ENCODE measurements around the gene DCST2. TPM values are rescaled to one million over a fixed set of nuclear protein-coding genes. Genes with fewer than 3 reads are reported as not detected.

The DCST2 gene
- total and polyA plus RNA-seq, 2 of the 8 experiments (the other 6 are each of a cell fraction or from before 2014, with no cell fraction given), result 0.43 to 2.1 TPM

DNA sequence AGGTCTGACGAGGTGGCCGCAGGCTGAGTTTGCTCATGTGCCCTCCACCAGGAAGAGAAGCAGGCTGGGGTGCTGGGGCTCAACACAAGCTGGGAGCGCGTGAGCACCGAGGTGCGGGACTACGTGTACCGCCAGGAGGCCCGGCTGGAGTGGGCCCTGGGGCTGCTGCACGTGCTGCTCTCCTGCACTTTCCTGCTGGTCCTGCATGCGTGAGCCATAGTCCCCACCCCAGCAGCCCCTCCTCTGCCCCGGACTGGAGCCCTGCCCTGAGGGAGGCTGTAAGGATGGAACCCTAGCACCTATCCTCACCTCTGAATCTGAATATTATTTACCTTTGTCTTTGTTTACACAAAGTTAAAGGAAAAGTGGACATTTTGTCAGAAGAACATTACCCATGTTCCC, 9.7 kb upstream of the DCST2 start:
- Histone ChIP-seq H3K9me3 (ENCODE audit: insufficient read depth in 2 of 2, low read depth in 1 of 2, low read length in 1 of 2) (no peaks in the 10 kb centered on the region), H3K4me2 (ENCODE audit: insufficient read depth in 1 of 2, low read depth in 2 of 2, low read length in 2 of 2) (no peak overlapping the region), H4K20me1 (replicated peaks in 1 of 2; ENCODE audit: control insufficient read depth in 1 of 2, insufficient read depth in 2 of 2, low read length in 2 of 2) (no peaks in the 10 kb centered on the region), H4K91ac (replicated peaks; ENCODE audit: insufficient read length, low read length) (no peak overlapping the region), H4K5ac (ENCODE audit: insufficient read length, low read depth, low read length) (no peak overlapping the region), H3K4me1 (replicated peaks in 1 of 4; ENCODE audit: control insufficient read depth in 3 of 4, insufficient read depth in 4 of 4, low read length in 3 of 4) (peaks cover 0 to 11% (median 3%) of the 10 kb centered on the region in 4 experiments; a peak in 4 of 7 replicates), H2AK5ac (ENCODE audit: low read depth, low read length) (no peak overlapping the region), H3K23me2 (ENCODE audit: low read depth, low read length) (no peaks in the 10 kb centered on the region; the same call in 1 of the 2 replicates), H3K4me3 (ENCODE audit: extremely low read depth in 1 of 4, insufficient read depth in 2 of 4, low read depth in 3 of 4, low read length in 4 of 4) (no peak overlapping the region), H3K27me3 (replicated peaks in 1 of 4; ENCODE audit: control insufficient read depth in 3 of 4, extremely low read depth in 1 of 4, insufficient read depth in 3 of 4, low read length in 3 of 4) (no peaks in the 10 kb centered on the region; a peak in 2 of 7 replicates), H3K23ac (ENCODE audit: insufficient read length) (no peak overlapping the region), H3K9ac (replicated peaks in 1 of 4; ENCODE audit: extremely low read depth in 1 of 4, low read depth in 3 of 4, low read length in 3 of 4) (no peak overlapping the region), H3K36me3 (ENCODE audit: control insufficient read depth in 2 of 4, insufficient read depth in 4 of 4, low read length in 3 of 4) (no peaks in the 10 kb centered on the region), H3K56ac (replicated peaks; ENCODE audit: insufficient read length, low read depth, low read length) (no peak overlapping the region), H3K18ac (ENCODE audit: extremely low read depth, low read length) (no peak overlapping the region), H3K79me2 (ENCODE audit: control insufficient read depth in 1 of 2, insufficient read depth in 2 of 2, low read length in 2 of 2) (no peaks in the 10 kb centered on the region), H3K14ac (ENCODE audit: insufficient read length) (no peak overlapping the region), H4K8ac (ENCODE audit: extremely low read depth, insufficient read depth, low read length) (no peak overlapping the region), H2BK12ac (ENCODE audit: low read depth, low read length) (no peak overlapping the region), H2BK20ac (ENCODE audit: low read length) (no peak overlapping the region), H2BK15ac (ENCODE audit: low read length) (0 out of 2 replicates have a peak overlapping the region, but pooled peaks have one; percentile 16), H2AFZ (ENCODE audit: low read length) (no peak overlapping the region), H3K27ac (ENCODE audit: low read depth, low read length) (no peak overlapping the region), H2BK120ac (replicated peaks; ENCODE audit: low read depth, low read length) (no peak overlapping the region), H3K4ac (replicated peaks; ENCODE audit: insufficient read length, low read depth, low read length) (no peak overlapping the region), H2BK5ac (ENCODE audit: low read depth, low read length) (no peak overlapping the region), H3K79me1 (ENCODE audit: low read depth, low read length) (no peaks in the 10 kb centered on the region; the same call in 1 of the 2 replicates)
- WGBS, 2 experiments (ENCODE audit: extremely low coverage in 1 of 2, insufficient coverage in 1 of 2, insufficient read length in 1 of 2, insufficient replicate concordance in 2 of 2, low coverage in 1 of 2, low lambda C conversion rate in 2 of 2, missing lambda C conversion rate in 1 of 2), result 77% methylated on average over 12 of the region's 12 CpGs; no CpG with 5 or more reads in 1 of the 2 experiments
- FAIRE-seq, result no peak
- TF ChIP-seq NRF1 (IDR thresholded peaks at IDR 0.05; ENCODE audit: low read depth, low read length), result no peak
- TF ChIP-seq, protein P1, sequence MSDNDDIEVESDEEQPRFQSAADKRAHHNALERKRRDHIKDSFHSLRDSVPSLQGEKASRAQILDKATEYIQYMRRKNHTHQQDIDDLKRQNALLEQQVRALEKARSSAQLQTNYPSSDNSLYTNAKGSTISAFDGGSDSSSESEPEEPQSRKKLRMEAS (IDR thresholded peaks at IDR 0.05), result 0 out of 2 replicates have a peak, but pooled peaks have one; percentile 36
- no peak for TF ChIP-seq BCL11A (IDR thresholded peaks at IDR 0.05; ENCODE audit: low read depth in 2 of 2, low read length in 2 of 2)
- DNase-seq (ENCODE audit: low read depth in 1 of 2, low spot score in 2 of 2), result no peak
- ChIA-PET POLR2A (ENCODE audit: partially characterized antibody) (interaction anchor here (0.8 to 3.1 kb wide), 9 partner anchors 13 to 150 kb away, joined by 3 to 11 read pairs (median 5); partner anchors contain the start of genes LENEP and PBXIP1), CTCF (ENCODE audit: partially characterized antibody) (interaction anchor here (0.5 to 32.4 kb wide), 13 partner anchors 12 to 1117 kb away, joined by 3 to 907 read pairs (median 4); partner anchors contain the start of genes ADAM15, DCST1, DCST2 and EFNA3)

All from H1 (cell line).